NK-92 (cell line): ENCODE measurements around the gene STEAP4.
"Not testable (repeated sequence)": the region's sequence is repeated elsewhere in the genome, so short reads cannot be mapped to it uniquely, and the experiment has no call there.

Experiments
- DNase-seq: peaks from one replicate; lab custom pipeline; 2025; ENCODE audit not compliant: unreplicated experiment; lab: John Stamatoyannopoulos, UW

STEAP4 gene

DNA sequence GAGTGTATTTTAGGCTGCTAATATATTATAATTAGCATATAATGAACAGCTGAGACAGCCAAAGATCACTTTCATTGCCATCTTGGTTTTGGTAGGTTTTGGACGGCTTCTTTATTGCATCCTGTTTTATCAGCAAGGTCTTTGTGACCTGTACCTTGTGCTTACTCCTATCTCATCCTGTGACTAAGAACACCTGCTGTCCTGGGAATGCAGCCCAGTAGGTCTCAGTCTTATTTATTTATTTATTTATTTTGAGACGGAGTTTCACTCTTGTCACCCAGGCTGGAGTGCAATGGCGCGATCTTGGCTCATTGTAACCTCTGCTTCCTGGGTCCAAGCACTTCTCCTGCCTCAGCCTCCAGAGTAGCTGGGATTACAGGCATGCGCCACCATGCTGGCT, 31.8 kb downstream of the STEAP4 start:
- not testable (repeated sequence) for DNase-seq

DNA sequence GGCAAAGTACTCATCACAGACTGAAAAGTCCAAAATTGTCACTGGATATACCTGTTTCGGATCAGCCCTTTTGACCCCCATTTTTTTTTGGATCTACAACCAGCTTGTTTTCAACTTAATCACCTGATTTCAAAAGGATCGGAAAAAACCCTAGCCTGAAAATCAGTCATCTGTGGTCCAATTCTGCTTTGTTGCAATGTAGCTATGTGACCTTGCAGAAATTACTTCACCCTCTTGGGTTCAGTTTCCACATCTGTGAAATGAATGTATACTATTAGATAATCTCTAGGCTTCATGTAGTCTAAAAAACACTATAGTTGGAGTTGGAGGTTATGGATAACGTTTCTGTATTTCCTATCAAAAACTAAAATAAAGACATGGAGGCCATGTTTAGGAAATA, 37.1 kb downstream of the STEAP4 start:
- no peak for DNase-seq

DNA sequence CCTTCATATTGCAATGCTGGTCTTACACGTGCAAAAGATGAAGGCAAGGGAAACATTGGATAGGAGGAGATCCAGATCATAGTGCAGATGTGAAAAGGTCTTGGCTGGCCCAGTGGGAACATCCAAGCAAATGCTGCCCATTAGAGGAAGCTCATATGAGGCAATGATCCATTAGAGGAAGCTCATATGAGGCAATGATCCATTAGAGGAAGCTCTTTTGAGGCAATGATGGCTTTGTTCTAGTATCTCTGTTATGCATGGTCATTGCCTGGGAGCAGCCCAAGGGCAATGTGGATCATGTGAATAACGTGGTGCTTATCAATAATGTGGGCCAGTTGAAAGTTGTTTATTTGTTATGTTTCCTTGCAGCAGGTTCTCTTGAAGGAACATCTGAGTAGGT, 37.8 kb downstream of the STEAP4 start:
- no peak for DNase-seq

DNA sequence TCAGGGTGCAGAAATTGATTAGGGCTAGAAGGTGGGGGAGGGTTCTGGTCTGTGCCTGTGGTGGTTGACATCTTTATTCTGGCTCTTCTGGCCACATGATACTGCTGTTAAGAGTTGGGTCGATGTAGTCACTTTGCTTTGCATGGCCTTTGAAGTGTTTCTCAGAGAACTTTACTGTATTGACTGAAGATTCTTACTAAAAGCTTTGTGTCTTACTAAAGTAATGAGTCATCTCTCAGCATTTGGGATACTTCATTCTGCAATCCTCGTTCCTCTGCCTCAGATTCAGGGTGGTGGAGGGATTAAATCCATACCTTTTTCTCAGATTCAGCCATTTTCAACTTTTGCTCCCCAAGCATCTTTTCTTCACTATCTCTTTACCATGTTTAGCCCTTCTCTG, 38.6 kb downstream of the STEAP4 start:
- DNase-seq: no peak

DNA sequence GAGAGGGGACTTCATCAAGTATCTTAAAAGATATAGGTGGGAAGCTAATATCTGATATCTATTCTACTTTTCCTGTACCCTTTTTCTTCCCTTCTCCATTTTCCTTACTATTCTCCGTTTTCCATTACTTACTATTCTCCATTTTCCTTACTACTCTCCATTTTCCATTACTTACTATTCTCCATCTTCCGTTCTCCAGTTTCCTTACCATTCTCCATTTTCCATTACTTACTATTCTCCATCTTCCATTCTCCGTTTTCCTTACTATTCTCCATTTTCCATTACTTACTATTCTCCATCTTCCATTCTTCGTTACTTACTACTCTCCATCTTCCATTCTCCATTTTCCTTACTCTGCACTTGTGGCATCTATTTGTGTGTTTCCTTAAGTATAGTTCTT, 39.3 kb downstream of the STEAP4 start:
- no peak for DNase-seq

- not testable (repeated sequence) for DNase-seq
Observed at GRCh38 chr7:88264987-88265386, 41.7 kb downstream of the STEAP4 start.

DNA sequence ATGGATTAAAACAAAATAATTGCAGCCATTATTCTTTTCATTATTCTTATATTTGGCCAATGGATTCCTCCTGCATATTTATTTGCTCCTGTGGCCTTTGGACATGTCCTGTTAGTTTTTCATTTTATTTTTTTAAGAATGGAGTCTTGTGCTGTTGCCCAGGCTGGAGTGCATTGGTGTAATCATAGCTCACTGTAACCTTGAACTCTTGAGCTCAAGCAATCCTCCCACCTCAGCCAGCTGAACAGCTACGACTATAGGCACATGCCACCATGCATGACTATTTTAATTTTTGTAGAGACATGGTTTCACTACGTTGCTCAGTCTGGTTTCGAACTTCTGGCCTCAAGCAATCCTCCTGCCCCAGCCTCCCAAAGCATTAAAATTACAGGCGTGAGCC, 44.1 kb downstream of the STEAP4 start:
- DNase-seq: no peak

- DNase-seq: no peak
Observed at GRCh38 chr7:88260719-88261118, 46.0 kb downstream of the STEAP4 start.

DNA sequence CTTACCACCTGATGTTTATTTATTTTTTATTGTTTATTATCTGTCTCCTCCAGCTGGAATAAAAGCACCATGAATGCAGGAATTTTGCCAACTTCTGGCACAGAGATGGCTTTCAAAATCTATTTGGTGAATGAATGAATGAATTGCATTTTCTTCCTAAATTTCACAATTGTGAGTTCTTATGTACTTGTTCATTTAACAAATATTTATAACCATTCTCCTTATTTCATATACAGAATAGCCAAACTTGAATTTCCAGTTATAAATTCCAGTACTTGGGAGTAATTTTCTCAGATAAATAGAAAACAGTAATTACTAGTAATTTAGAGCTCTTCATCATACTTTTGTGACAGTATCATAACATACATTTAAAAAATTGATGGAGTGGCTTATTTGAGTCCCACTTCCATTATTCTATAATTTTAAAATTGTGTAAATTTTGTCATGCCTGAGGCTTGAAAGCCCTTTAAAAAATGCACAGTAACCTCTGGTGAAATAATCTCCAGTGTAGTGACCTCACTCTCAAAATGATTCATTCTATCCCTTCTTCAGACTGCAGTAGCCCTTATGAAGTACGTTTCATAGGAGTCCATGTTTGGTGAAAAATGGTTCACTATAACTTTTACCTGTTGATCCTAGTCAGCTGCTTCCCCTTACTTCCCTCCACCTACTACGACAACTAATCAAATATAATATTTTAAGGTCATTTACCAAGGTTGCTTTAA, 46.9 kb downstream of the STEAP4 start:
- no peak for DNase-seq

GRCh38 chr7:88258296-88258695, 48.4 kb downstream of the STEAP4 start:
- DNase-seq: not testable (repeated sequence)

GRCh38 chr7:88256906-88257305, 49.8 kb downstream of the STEAP4 start:
- DNase-seq: no peak

DNA sequence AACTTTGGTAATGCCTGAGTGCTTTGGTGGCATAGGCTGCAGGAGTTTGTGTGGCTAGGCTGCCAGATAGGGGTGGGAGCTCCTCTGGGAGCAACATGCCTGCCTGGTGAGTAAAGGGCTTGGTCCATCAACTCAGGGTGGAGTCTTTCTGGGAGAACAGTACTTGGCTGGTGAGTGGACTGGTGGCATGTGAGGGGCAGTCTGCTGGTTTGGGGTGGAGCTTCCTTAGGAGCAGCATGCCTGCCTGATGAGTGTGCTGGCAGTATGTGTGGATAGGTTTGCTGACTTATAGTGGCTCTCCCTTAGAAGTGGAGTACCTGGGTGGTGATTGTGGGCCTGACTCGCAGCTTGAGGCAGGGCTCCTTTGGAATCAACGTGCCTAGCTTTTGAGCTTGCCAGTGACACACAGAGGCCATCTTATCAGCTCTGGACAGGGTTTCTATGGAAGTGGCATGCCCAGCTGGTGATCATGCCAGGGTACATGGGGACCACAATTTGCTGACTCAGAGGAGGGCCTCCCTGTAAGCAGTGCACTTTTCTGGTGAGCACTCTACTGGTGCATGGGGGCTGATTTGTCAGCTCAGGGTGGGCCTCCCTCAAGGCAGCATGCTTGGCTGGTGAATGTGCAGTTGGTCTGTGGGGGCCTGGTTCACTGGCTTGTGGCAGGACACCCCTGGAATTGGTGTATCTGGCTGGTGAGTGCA, 51.8 kb downstream of the STEAP4 start:
- no peak for DNase-seq

DNA sequence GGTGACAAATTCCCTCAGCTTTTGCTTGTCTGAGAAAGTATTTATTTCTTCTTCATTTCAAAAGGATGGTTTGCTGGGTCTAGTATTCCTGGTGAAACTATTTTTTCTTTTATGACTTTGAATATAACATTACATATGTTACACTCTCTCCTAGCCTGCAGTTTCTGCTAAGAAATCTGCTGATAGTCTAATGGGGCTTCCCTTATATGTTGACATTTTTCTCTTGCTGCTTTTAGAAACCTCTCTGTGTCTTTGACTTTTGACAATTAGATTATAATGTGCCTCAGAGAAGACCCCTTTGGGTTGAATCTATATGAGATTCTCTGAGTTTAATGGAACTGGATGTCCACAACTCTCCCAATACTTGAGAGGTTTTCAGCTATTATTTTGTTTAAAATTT, 53.1 kb downstream of the STEAP4 start:
- no peak for DNase-seq

- no peak for DNase-seq
Observed at GRCh38 chr7:88244258-88244657, 62.4 kb downstream of the STEAP4 start.

GRCh38 chr7:88243345-88243909, 63.3 kb downstream of the STEAP4 start:
- no peak for DNase-seq

DNA sequence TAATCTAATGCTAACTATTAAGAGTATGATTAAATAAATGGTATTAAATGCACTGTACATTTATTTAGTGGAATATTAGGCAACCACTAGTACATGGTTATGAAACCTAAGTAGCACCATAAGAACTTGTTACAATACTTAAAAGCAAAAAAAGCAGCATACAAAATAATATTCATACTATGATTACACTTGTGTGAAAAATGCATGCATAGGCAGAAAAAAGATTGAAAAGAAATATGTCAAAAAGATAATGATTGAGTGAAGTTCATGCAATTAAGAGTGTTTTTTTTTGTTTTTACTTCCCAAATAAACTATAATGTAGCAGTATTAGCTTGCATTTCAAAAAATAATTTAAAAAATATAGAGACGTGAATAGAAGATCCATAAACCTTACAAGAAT, 66.8 kb downstream of the STEAP4 start:
- no peak for DNase-seq

DNA sequence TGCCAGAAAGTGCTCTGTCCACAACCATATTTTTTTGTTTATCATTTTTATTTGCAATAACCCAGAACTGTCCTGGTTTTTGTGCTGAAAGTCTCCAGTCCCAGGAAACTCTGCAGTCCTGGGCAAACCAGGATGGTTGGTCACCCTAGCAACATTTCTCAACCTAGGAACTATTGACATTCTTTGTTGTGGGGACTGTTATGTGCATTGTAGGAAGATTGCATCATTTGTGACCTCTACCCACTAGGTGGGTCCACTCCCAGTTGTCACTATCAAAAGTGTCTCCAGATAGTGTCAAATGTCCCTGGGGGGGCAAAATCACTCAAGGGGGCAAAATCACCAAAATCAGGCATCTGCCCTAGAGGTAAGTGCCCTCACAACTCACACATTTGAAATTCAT, 72.9 kb downstream of the STEAP4 start:
- no peak for DNase-seq

DNA sequence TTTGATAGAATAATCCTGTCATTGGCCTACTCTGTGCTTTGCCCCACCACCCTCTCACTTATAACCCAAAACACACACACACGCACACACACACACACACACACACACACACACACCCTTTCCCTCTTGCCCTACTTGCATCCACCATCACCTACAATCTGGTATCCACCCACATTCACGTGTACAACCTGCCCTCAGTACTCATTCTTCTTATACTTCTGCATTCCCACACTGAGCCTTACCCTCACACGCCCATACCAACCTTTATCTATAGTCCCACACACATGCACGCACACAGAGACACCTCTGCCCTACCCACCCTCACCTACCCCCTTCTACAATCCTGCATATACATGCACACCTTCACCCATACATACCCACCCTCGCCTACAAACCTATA, 76.0 kb downstream of the STEAP4 start:
- DNase-seq: no peak

GRCh38 chr7:88229302-88229995, 77.2 kb downstream of the STEAP4 start:
- DNase-seq: no peak

DNA sequence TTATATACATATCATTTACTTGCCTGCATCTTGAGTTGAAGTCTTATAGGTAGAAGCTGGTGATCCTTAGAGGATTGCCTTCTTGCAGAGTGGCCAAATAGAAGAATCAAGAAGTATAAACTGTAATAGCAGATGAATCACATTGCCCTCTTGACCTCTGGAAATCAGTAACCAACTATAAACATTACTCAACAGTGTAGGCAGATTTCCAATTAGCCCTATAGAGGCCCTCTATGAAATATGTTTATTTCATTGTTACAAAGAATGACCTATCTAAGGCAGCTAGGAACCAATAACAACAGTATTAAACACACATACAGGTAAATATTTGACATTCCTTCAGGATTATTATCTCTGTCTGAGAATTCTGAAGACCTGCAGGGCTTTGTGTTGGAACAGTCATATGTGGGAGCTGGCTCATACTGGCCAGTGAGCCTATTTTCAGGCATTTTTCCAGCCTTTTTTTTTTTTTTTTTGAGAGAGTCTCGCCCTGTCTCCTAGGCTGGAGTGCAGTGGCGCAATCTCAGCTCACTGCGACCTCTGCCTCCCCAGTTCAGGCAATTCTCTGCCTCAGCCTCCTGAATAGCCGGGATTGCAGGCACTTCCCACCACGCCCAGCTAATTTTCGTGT, 79.7 kb downstream of the STEAP4 start:
- no peak for DNase-seq

DNA sequence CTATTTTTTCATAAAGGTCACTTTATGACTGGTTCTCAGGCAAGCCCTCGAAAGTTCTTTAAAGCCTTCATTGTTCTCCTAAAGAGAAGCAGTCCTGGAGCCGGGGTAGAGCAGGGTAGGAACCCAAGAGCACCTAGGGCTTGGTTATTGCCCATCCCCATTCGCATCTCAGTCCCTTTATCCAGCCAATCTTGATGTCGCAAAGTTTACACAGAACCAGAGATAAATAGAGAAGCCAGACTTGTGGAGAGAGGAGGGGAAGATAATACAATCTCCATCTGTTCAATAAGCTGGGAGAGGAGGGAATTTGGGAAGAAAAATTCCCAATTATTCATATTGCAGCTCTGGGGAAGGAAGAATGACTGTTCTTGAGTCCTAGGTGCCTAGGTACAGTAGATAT, 80.5 kb downstream of the STEAP4 start:
- DNase-seq: no peak
